Upper lobe of left lung (tissue), 4 donors: ENCODE results near the gene TRAPPC10.

Experiments used
- CTCF ChIP-seq, 6 experiments: fragments of 450-650 bp in 4 of 6; fragments of 200-600 bp in 2 of 6; sonication (generic) in 2 of 6; IDR thresholded peaks; one replicate each; pipeline ENCODE4 v1.5.1; 2016 to 2019; ENCODE audit warnings: antibody characterized with exemption in 6 of 6
- POLR2A ChIP-seq, 4 donors: fragments of 450-650 bp; IDR thresholded peaks; one replicate each; pipeline ENCODE4 v1.5.1; 2016 to 2017; ENCODE audit warnings: antibody characterized with exemption in 4 of 4, mild to moderate bottlenecking in 2 of 4

DNA sequence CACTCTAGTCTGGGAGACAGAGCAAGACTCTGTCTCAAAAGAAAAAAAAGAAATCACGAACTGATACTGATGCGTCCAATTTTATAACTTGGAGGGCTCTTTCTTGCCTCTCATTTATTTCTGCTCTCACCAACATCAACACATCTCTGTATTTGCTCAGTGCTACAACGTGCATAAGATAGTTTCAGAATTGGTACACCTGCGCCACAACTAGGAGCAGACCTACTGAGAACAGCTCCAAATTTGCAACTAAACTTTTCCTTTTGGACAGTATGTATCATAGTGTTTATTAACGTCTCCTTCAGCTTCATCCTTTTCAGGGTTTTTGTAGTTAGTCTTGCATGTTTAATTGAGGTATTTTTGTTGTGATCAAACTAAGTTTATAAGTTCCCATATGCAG, 27.7 kb downstream of the TRAPPC10 start:
- TF ChIP-seq CTCF (IDR thresholded peaks at IDR 0.05) (no peak), POLR2A (IDR thresholded peaks at IDR 0.05) (no peak)
